ENCODE measurements around the gene CDH26.

DNA sequence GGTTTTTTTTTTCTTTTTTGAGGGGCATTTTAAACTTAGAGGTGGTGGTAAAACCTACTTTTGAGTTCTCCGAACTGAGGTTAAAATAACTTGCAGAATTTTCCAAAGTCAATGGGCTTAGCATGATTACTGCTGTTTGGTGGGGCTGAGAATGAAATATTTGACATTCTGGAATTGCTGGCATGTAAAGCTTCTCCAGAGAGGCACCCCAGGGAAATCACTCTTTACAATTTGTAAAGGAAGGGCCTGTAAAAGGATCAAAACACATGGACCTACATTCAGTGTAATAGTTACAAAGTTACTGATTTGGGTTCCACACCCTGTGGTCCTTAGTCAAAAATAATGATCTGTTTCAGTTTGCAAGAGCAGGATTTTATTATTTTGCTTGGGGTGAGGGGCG lies 12.5 kb upstream of the CDH26 start:
- no peak for TF ChIP-seq SIN3B (IDR thresholded peaks at IDR 0.05; ENCODE audit: low read length)
- TF ChIP-seq IKZF1 (IDR thresholded peaks at IDR 0.05) = no peak
- no peak for TF ChIP-seq MXD4 (CRISPR knock-in tag; IDR thresholded peaks at IDR 0.05)
- TF ChIP-seq IRF2 (CRISPR knock-in tag; IDR thresholded peaks at IDR 0.05) = no peak

Measured in HepG2 (cell line).